HepG2 (cell line): ENCODE data around the gene PHLDB1. TPM values are rescaled to one million over a fixed set of nuclear protein-coding genes. Genes with fewer than 3 reads are reported as not detected.

Source experiments
- ATF4 ChIP-seq, 2 experiments: fragments of 450-650 bp in 1 of 2; sonication (generic) in 1 of 2; formaldehyde crosslinking; IDR thresholded peaks; 2 replicates each; pipeline versions ENCODE4 v1.5.0 to v1.8.0; 2020 to 2022; ENCODE audit warnings: mild to moderate bottlenecking in 1 of 2, missing genetic modification reagents in 1 of 2
- EED ChIP-seq: sonication (generic); formaldehyde crosslinking; IDR thresholded peaks from 2 replicates; pipeline ENCODE4 v1.5.0; 2020; ENCODE audit warnings: mild to moderate bottlenecking, missing genetic modification reagents
- FLYWCH1 ChIP-seq: sonication (generic); formaldehyde crosslinking; IDR thresholded peaks from 2 replicates; pipeline ENCODE4 v1.8.1; 2023; ENCODE audit warnings: mild to moderate bottlenecking, missing genetic modification reagents
- GPN1 ChIP-seq: sonication (generic); formaldehyde crosslinking; IDR thresholded peaks from 2 replicates; pipeline ENCODE4 v1.5.1; 2020; ENCODE audit warnings: missing genetic modification reagents, borderline replicate concordance
- HBP1 ChIP-seq: IDR thresholded peaks from 2 replicates; pipeline ENCODE4 v1.6.1; 2016; ENCODE audit warnings: low read depth, control low read depth
- HDAC1 ChIP-seq: sonication (generic); formaldehyde crosslinking; IDR thresholded peaks from 2 replicates; pipeline ENCODE4 v1.5.1; 2020; ENCODE audit warnings: mild to moderate bottlenecking, missing genetic modification reagents
- HIC2 ChIP-seq: sonication (generic); formaldehyde crosslinking; IDR thresholded peaks from 2 replicates; pipeline ENCODE4 v1.9.0; 2022; ENCODE audit warnings: low read depth, missing genetic modification reagents
- KDM3A ChIP-seq: IDR thresholded peaks from 2 replicates; pipeline ENCODE4 v1.6.1; 2018; ENCODE audit warnings: low read depth, missing compliant biosample characterization
- KLF15 ChIP-seq: sonication (generic); formaldehyde crosslinking; IDR thresholded peaks from 2 replicates; pipeline ENCODE4 v1.8.1; 2023; ENCODE audit warnings: borderline replicate concordance, mild to moderate bottlenecking, inconsistent platforms, missing genetic modification reagents, mixed read lengths
- MTA3 ChIP-seq: sonication (generic); formaldehyde crosslinking; IDR thresholded peaks from 2 replicates; pipeline ENCODE4 v1.4.0; 2020; ENCODE audit warnings: missing genetic modification reagents
- MTF1 ChIP-seq: sonication (generic); formaldehyde crosslinking; IDR thresholded peaks from 2 replicates; pipeline ENCODE4 v1.5.0; 2020; ENCODE audit warnings: missing genetic modification reagents
- NCOA2 ChIP-seq: sonication (generic); formaldehyde crosslinking; IDR thresholded peaks from 2 replicates; pipeline ENCODE4 v1.8.0; 2022; ENCODE audit warnings: inconsistent platforms
- PAWR ChIP-seq: sonication (generic); formaldehyde crosslinking; IDR thresholded peaks from 2 replicates; pipeline ENCODE4 v1.4.0; 2020; ENCODE audit warnings: missing genetic modification reagents, mild to moderate bottlenecking, borderline replicate concordance
- SAFB2 ChIP-seq: sonication (generic); formaldehyde crosslinking; IDR thresholded peaks from 2 replicates; pipeline ENCODE4 v1.5.1; 2020; ENCODE audit warnings: missing genetic modification reagents, low read depth, mild to moderate bottlenecking, borderline replicate concordance
- TARDBP ChIP-seq: sonication (generic); formaldehyde crosslinking; IDR thresholded peaks from 2 replicates; pipeline ENCODE4 v1.8.0; 2022; ENCODE audit warnings: mild to moderate bottlenecking, missing genetic modification reagents
- ZNF101 ChIP-seq: sonication (generic); formaldehyde crosslinking; IDR thresholded peaks from 2 replicates; pipeline ENCODE4 v1.4.0; 2020; ENCODE audit warnings: mild to moderate bottlenecking, low read depth, missing genetic modification reagents, borderline replicate concordance
- ZNF496 ChIP-seq: sonication (generic); formaldehyde crosslinking; IDR thresholded peaks from 2 replicates; pipeline ENCODE4 v1.8.1; 2023; ENCODE audit warnings: mild to moderate bottlenecking, moderate library complexity, missing genetic modification reagents; ENCODE audit not compliant: insufficient replicate concordance
- ZSCAN29 ChIP-seq: sonication (generic); formaldehyde crosslinking; conservative IDR thresholded peaks from 2 replicates; pipeline ENCODE4 v1.4.0; 2020; ENCODE audit warnings: mild to moderate bottlenecking, missing genetic modification reagents
- polyA plus RNA-seq, 8 experiments: library from polyadenylated mRNA; depleted of rRNA in 3 of 8; stranded (reverse) in 7 of 8; unstranded in 1 of 8; fragments of >200 nt; fragmentation: Illumina TruSeq in 4 of 8; extraction: Trizol in 4 of 8; gene quantifications; 2 replicates each; pipeline versions ENCODE4 v1.2.1 to v1.2.3, GENCODE V29; 2011 to 2016; ENCODE audit warnings: low read depth in 4 of 8, missing spikeins in 1 of 8, mixed read lengths in 1 of 8; ENCODE audit not compliant: insufficient read depth in 1 of 8
- total RNA-seq, 5 experiments: library from RNA; depleted of rRNA; stranded (reverse); fragments of >200 nt; fragmentation: Illumina TruSeq; extraction: Trizol; gene quantifications; 2 replicates each; pipeline ENCODE4 v1.2.3, GENCODE V29; 2016; ENCODE audit warnings: low read depth in 1 of 5
- TF ChIP-seq, protein P1 (sequence below): IDR thresholded peaks from 2 replicates; pipeline ENCODE4 v1.6.1; 2018; ENCODE audit warnings: missing genetic modification reagents
- TF ChIP-seq, protein P2 (sequence below): fragments of 450-650 bp; IDR thresholded peaks from 2 replicates; pipeline ENCODE4 v1.6.1; 2017; ENCODE audit warnings: mild to moderate bottlenecking

Gene PHLDB1
- total and polyA plus RNA-seq, 2 of the 13 experiments (the other 11 are each of a cell fraction or from before 2014, with no cell fraction given), result 13.8 to 14.2 TPM

- no peak; the same call in 1 of the 2 replicates for TF ChIP-seq HBP1 (CRISPR knock-in tag)
- TF ChIP-seq PAWR (CRISPR knock-in tag), result no peak
- no peak for TF ChIP-seq MTF1 (CRISPR knock-in tag)
- TF ChIP-seq GPN1 (CRISPR knock-in tag), result 0 out of 2 replicates have a peak, but pooled peaks have one; percentile 48
- no peak for TF ChIP-seq FLYWCH1 (CRISPR knock-in tag)
- TF ChIP-seq KDM3A (CRISPR knock-in tag), result peak; percentile 70; the same call in 1 of the 2 replicates
- TF ChIP-seq HDAC1, result peak; percentile 50
- TF ChIP-seq ZNF101 (CRISPR knock-in tag), result no peak
- no peak; the same call in 1 of the 2 replicates for TF ChIP-seq ZSCAN29 (CRISPR knock-in tag)
- TF ChIP-seq HIC2 (CRISPR knock-in tag), result no peak
- TF ChIP-seq TARDBP (CRISPR knock-in tag), result no peak
- peak; percentile 65; the same call in 1 of the 2 replicates for TF ChIP-seq EED
- no peak for TF ChIP-seq ZNF496 (CRISPR knock-in tag)
- TF ChIP-seq MTA3 (CRISPR knock-in tag), result no peak
- TF ChIP-seq, protein P1, sequence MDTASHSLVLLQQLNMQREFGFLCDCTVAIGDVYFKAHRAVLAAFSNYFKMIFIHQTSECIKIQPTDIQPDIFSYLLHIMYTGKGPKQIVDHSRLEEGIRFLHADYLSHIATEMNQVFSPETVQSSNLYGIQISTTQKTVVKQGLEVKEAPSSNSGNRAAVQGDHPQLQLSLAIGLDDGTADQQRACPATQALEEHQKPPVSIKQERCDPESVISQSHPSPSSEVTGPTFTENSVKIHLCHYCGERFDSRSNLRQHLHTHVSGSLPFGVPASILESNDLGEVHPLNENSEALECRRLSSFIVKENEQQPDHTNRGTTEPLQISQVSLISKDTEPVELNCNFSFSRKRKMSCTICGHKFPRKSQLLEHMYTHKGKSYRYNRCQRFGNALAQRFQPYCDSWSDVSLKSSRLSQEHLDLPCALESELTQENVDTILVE (CRISPR knock-in tag), result no peak
- TF ChIP-seq, protein P2, sequence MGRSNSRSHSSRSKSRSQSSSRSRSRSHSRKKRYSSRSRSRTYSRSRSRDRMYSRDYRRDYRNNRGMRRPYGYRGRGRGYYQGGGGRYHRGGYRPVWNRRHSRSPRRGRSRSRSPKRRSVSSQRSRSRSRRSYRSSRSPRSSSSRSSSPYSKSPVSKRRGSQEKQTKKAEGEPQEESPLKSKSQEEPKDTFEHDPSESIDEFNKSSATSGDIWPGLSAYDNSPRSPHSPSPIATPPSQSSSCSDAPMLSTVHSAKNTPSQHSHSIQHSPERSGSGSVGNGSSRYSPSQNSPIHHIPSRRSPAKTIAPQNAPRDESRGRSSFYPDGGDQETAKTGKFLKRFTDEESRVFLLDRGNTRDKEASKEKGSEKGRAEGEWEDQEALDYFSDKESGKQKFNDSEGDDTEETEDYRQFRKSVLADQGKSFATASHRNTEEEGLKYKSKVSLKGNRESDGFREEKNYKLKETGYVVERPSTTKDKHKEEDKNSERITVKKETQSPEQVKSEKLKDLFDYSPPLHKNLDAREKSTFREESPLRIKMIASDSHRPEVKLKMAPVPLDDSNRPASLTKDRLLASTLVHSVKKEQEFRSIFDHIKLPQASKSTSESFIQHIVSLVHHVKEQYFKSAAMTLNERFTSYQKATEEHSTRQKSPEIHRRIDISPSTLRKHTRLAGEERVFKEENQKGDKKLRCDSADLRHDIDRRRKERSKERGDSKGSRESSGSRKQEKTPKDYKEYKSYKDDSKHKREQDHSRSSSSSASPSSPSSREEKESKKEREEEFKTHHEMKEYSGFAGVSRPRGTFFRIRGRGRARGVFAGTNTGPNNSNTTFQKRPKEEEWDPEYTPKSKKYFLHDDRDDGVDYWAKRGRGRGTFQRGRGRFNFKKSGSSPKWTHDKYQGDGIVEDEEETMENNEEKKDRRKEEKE, result no peak
- no peak for TF ChIP-seq NCOA2
- TF ChIP-seq ATF4 (CRISPR knock-in tag; IDR thresholded peaks at IDR 0.05), result no peak
- TF ChIP-seq KLF15 (CRISPR knock-in tag), result no peak
- no peak; the same call in 1 of the 2 replicates for TF ChIP-seq SAFB2 (CRISPR knock-in tag)
These were observed 35.1 kb upstream of the PHLDB1 start, which contains the start of gene ARCN1 (continued) for GRCh38 chr11:118572061-118572980.
